ENCODE results near the gene SEC24B. TPM values are rescaled to one million over a fixed set of nuclear protein-coding genes. Genes with fewer than 3 reads are reported as not detected.

Gene SEC24B
- total RNA-seq, 4 donors from 2014 or later, result 39.5 to 49.1 (median 42.6) TPM

DNA sequence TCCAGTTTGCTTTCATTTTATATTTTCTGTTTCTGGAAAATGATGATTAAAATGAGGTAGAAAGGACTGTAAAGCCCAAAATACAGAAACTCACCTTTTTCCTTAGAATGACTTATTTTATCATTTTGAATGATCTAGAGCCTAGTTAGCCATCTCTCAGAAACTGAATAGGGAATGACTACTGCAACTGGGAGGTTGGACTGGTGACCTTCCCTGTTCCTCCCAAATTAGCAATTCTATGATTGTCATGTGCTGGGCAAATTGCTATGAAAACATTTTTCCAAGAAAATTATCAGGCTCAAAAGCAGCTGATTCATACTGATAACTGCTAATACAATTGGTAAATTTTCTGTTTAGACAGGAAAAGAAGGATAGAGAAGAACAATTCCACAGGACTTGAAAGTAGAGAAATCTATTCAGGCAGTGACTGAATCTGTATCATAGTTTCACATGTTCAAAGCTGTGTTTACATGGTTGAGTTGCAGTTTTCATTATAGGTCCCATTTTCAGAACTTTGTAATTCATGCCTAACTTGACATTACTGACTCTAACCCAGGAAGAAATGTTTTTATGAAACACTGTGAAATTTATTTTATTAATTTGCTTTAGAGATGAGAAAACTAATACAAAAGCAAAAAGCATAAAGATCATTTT is 43.4 kb upstream of the SEC24B start:
- DNase-seq, result no peak
- no peak overlapping the region for H3K27ac ChIP-seq
- TF ChIP-seq POLR2A (IDR thresholded peaks at IDR 0.05), result no peak
- TF ChIP-seq, protein P1, sequence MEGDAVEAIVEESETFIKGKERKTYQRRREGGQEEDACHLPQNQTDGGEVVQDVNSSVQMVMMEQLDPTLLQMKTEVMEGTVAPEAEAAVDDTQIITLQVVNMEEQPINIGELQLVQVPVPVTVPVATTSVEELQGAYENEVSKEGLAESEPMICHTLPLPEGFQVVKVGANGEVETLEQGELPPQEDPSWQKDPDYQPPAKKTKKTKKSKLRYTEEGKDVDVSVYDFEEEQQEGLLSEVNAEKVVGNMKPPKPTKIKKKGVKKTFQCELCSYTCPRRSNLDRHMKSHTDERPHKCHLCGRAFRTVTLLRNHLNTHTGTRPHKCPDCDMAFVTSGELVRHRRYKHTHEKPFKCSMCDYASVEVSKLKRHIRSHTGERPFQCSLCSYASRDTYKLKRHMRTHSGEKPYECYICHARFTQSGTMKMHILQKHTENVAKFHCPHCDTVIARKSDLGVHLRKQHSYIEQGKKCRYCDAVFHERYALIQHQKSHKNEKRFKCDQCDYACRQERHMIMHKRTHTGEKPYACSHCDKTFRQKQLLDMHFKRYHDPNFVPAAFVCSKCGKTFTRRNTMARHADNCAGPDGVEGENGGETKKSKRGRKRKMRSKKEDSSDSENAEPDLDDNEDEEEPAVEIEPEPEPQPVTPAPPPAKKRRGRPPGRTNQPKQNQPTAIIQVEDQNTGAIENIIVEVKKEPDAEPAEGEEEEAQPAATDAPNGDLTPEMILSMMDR (IDR thresholded peaks at IDR 0.05), result no peak
- peaks cover 26 to 33% of the 10 kb centered on the region in 2 donors for H3K4me1 ChIP-seq
- no peak overlapping the region for H3K4me3 ChIP-seq (replicated peaks in 1 of 3)
- H3K36me3 ChIP-seq, result no peaks in the 10 kb centered on the region
- H3K9me3 ChIP-seq, result no peaks in the 10 kb centered on the region
- intact Hi-C loops (cut with DNase I), result loop anchor here (10.0 kb wide), 1 partner anchor 85 kb away; the partner anchor contains the start of gene COL25A1
- no peaks in the 10 kb centered on the region for H3K27me3 ChIP-seq

GRCh38 chr4:109395694-109396093 is 37.9 kb upstream of the SEC24B start:
- intact Hi-C loops (cut with DNase I), result loop anchor here (10.0 kb wide), 1 partner anchor 91 kb away; the partner anchor contains the start of gene COL25A1
- 83% methylated on average over 10 of the region's 10 CpGs for WGBS, 2 donors

DNA sequence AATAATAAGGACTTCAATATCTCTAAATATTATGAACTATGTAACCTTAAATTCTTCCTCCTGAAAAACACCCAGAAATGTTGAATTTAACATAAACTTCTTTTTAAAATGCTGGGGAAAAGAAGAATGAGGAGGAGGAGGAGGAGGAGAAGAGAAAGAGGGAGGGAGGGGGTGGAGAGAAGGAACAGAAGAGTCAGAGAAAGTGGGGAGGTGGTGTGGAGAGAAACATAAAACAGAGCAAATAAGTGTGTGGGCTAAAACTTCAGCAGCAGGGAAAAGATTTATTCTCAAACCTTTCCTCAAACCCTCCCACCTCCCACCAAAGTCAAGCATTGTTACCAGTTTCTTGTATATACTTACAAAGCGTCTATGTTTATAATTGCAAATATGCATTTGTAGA is 34.7 kb upstream of the SEC24B start:
- DNase-seq, result no peak
- no peaks in the 10 kb centered on the region for H3K36me3 ChIP-seq
- no peak overlapping the region for H3K27ac ChIP-seq
- no peaks in the 10 kb centered on the region for H3K4me1 ChIP-seq
- H3K4me3 ChIP-seq (replicated peaks in 1 of 3), result no peak overlapping the region
- WGBS, 2 donors, result 95 to 97% methylated on average over 1 of the region's 1 CpG
- TF ChIP-seq, protein P1 (IDR thresholded peaks at IDR 0.05), result no peak
- TF ChIP-seq POLR2A (IDR thresholded peaks at IDR 0.05), result no peak
- intact Hi-C loops (cut with DNase I), result loop anchor here (10.0 kb wide), 1 partner anchor 94 kb away; the partner anchor contains the start of gene COL25A1
- H3K27me3 ChIP-seq, result no peaks in the 10 kb centered on the region
- no peaks in the 10 kb centered on the region for H3K9me3 ChIP-seq

More at GRCh38 chr4:109395694-109396093, 37.9 kb upstream of the SEC24B start:
- no peak overlapping the region for H3K4me3 ChIP-seq (replicated peaks in 1 of 3)
- TF ChIP-seq POLR2A (IDR thresholded peaks at IDR 0.05), result no peak
- TF ChIP-seq, protein P1 (IDR thresholded peaks at IDR 0.05), result no peak
- no peak for DNase-seq
- no peaks in the 10 kb centered on the region for H3K4me1 ChIP-seq
- H3K27me3 ChIP-seq, result no peaks in the 10 kb centered on the region
- H3K36me3 ChIP-seq, result no peaks in the 10 kb centered on the region
- no peak overlapping the region for H3K27ac ChIP-seq
- H3K9me3 ChIP-seq, result no peaks in the 10 kb centered on the region

DNA sequence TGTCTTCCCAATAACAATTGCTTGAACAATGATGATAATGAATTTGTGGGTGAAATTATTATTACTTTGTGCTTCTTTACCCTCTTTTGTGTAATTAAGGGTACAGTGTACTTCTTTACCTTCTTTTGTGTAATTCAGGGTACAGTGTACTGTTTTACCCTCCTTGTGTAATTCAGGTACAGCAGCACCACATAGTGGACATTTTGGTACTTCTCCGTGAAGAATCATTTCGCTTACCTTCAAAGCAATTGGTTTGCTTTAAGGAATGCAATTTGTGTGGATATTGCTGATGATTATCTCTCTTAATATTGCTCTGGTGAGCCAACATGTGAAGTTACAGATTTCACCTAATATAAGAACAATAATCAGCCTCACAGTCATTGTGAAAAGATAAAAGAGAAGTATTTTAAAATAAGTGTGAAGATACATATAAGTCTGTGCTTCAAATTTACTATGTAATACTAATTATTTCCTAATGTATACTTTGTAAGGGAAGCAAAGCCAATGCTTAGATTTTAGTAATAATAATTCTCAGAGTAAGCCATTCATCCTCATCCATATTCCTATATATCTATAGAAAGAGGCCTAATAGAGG is 27.2 kb upstream of the SEC24B start:
- 8 to 10% methylated on average over 2 of the region's 2 CpGs for whole genome bisulfite sequencing, 2 donors
- Histone ChIP-seq H3K27ac (no peak overlapping the region), H3K4me1 (peaks cover 0 to 3% of the 10 kb centered on the region in 2 donors), H3K4me3 (replicated peaks in 1 of 3) (no peak overlapping the region), H3K27me3 (no peaks in the 10 kb centered on the region), H3K9me3 (no peaks in the 10 kb centered on the region), H3K36me3 (no peaks in the 10 kb centered on the region)
- intact Hi-C loops (cut with DNase I), result loop anchor here (10.0 kb wide), 1 partner anchor 572 kb away; no protein-coding TSS in a partner anchor
- peak; percentile 33 for DNase-seq
- TF ChIP-seq, protein P1 (IDR thresholded peaks at IDR 0.05), result peak; percentile 55 to 92 (median 70)
- TF ChIP-seq POLR2A (IDR thresholded peaks at IDR 0.05), result no peak

Data from thyroid gland (tissue), 4 donors.